ENCODE measurements around the gene NRDC.

DNA sequence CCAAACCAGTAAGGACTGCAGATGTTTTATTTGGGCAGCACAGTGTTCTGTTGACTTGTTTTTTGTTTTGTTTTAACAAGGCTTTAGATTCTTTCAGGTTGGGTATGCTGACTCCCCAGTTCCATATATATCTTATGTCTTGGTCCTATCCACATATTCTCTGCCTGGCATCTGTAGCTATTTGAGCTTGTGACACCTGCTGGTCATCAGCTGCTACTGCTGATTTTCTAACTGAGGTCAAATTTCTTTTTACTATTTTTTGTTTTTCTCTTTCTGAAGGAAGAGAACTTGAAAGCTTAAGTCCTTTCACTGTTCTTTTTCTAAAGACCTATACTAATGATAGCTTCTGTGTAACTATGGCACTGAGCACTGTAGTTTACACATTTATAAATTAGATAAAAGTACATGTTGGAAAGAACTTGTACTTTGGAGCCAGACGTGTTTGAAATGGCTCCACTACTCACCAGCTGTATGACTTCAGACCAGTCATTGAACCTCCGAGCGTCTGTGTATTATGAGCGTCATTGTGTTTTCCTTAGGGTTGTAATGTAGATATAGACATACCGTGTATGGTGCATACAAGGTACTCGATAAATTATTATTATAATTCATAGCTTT lies 109.4 kb downstream of the NRDC start:
- TF ChIP-seq, protein P1, sequence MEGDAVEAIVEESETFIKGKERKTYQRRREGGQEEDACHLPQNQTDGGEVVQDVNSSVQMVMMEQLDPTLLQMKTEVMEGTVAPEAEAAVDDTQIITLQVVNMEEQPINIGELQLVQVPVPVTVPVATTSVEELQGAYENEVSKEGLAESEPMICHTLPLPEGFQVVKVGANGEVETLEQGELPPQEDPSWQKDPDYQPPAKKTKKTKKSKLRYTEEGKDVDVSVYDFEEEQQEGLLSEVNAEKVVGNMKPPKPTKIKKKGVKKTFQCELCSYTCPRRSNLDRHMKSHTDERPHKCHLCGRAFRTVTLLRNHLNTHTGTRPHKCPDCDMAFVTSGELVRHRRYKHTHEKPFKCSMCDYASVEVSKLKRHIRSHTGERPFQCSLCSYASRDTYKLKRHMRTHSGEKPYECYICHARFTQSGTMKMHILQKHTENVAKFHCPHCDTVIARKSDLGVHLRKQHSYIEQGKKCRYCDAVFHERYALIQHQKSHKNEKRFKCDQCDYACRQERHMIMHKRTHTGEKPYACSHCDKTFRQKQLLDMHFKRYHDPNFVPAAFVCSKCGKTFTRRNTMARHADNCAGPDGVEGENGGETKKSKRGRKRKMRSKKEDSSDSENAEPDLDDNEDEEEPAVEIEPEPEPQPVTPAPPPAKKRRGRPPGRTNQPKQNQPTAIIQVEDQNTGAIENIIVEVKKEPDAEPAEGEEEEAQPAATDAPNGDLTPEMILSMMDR (IDR thresholded peaks at IDR 0.05; ENCODE audit: low read length) = peak; percentile 84
- no peak for TF ChIP-seq EZH2 (optimal IDR thresholded peaks at IDR 0.05; ENCODE audit: low read depth, low read length)
